ENCODE measurements around the gene PASK. TPM values are rescaled to one million over a fixed set of nuclear protein-coding genes. Genes with fewer than 3 reads are reported as not detected.

The PASK gene
- total RNA-seq, 4 donors from 2014 or later, result 4.1 to 8.1 (median 5.9) TPM

GRCh38 chr2:241111440-241111805 is 37.8 kb downstream of the PASK start:
- TF ChIP-seq EP300 (IDR thresholded peaks at IDR 0.05) (no peak), CTCF (IDR thresholded peaks at IDR 0.05) (no peak), POLR2A (IDR thresholded peaks at IDR 0.05) (no peak)
- H3K4me1 ChIP-seq, result no peaks in the 10 kb centered on the region
- H3K36me3 ChIP-seq, result peaks cover 0 to 15% (median 0%) of the 10 kb centered on the region in 3 donors
- H3K4me3 ChIP-seq, result no peak overlapping the region
- H3K27ac ChIP-seq, result peak overlapping the region in 1 of 4 donors; percentile 57
- no peaks in the 10 kb centered on the region for H3K27me3 ChIP-seq
- no peaks in the 10 kb centered on the region for H3K9me3 ChIP-seq
- 82 to 87% methylated on average over 9 of the region's 9 CpGs for WGBS, 2 donors
- no peak for DNase-seq (ENCODE audit: low spot score in 2 of 2)

DNA sequence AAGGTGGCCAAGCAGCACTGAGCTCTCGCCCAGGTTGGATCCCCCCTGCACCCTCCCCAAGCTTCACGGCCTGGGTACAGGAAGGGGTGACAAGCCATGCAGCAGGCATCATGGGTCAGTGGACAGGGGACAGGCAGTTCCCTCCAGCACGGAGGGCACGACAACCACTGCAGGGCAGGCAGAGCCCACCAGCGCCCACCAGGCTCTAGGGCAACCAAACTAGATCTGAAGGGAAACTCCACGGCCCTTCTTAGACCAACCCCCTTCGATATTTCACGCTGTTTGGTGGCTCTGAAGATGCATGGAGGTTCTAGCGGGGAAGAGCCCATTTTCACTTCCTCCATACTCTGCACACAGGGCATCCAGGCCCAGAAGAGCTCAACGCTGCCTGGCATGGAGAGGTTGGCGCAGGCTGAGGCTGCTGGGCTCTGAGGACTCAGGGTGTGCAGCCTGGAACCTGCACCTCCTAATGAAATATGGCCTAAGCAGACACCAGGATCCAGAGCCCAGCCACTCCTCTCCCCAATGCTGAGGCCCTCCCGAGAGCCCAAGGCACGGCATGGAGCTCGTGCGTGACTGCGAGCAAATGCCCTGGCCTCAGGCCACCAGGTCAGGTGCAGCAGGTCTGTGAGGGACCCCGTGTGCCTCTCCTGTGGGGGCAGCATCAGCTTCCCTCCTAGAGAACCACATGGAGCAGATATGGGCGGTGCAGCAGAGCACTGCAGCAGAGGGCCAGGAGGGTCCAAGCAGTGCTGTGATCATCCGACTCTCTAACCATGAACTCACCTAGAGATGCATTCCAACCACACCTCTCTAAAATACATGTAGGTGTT is 38.4 kb downstream of the PASK start:
- Histone ChIP-seq H3K27me3 (no peaks in the 10 kb centered on the region), H3K4me3 (no peak overlapping the region), H3K4me1 (no peaks in the 10 kb centered on the region), H3K36me3 (peaks cover 0 to 15% (median 0%) of the 10 kb centered on the region in 3 donors), H3K9me3 (no peaks in the 10 kb centered on the region), H3K27ac (peak overlapping the region in 1 of 4 donors; percentile 45)
- DNase-seq (ENCODE audit: low spot score in 2 of 2), result no peak
- WGBS, 2 donors, result 88 to 90% methylated on average over 13 to 15 of the region's 19 CpGs
- TF ChIP-seq EP300 (IDR thresholded peaks at IDR 0.05) (no peak), POLR2A (IDR thresholded peaks at IDR 0.05) (no peak), CTCF (IDR thresholded peaks at IDR 0.05) (no peak)

DNA sequence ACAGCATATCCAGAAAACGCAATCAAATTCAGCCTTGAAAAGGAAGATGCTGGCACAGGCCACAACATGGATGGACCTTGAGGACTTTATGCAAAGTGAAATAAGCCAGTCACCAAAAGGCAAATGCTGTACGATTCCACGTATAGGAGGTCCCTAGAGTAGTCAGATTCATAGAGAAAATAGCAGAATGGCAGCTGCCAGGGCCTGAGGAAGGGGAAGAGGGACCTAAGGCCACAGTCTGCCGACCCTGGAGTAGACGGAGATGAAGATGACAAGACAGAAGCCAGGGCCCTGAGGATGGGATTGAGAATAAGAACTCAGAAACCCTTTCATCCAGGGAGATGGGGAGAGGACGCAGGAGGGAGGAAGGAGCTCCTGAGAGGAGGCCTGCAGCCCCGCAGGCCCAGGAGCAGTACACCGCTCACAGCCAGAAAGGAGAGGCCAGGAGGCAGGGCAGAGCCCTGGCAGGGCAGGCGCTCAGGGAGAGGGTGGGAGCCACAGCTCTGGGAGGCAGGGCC is 39.1 kb downstream of the PASK start:
- no peaks in the 10 kb centered on the region for H3K9me3 ChIP-seq
- no peak for DNase-seq (ENCODE audit: low spot score in 2 of 2)
- WGBS, 2 donors, result 88 to 94% methylated on average over 9 of the region's 9 CpGs
- peaks cover 0 to 15% (median 0%) of the 10 kb centered on the region in 3 donors for H3K36me3 ChIP-seq
- TF ChIP-seq CTCF (IDR thresholded peaks at IDR 0.05), result no peak
- TF ChIP-seq POLR2A (IDR thresholded peaks at IDR 0.05), result no peak
- TF ChIP-seq EP300 (IDR thresholded peaks at IDR 0.05), result no peak
- no peaks in the 10 kb centered on the region for H3K4me1 ChIP-seq
- H3K4me3 ChIP-seq, result no peak overlapping the region
- no peaks in the 10 kb centered on the region for H3K27me3 ChIP-seq
- peak overlapping the region in 1 of 4 donors; percentile 45 for H3K27ac ChIP-seq

GRCh38 chr2:241109210-241110088 is 39.8 kb downstream of the PASK start:
- H3K27me3 ChIP-seq, result no peaks in the 10 kb centered on the region
- peaks cover 0 to 11% (median 0%) of the 10 kb centered on the region in 3 donors for H3K36me3 ChIP-seq
- TF ChIP-seq POLR2A (IDR thresholded peaks at IDR 0.05), result no peak
- TF ChIP-seq EP300 (IDR thresholded peaks at IDR 0.05), result no peak
- no peak for TF ChIP-seq CTCF (IDR thresholded peaks at IDR 0.05)
- no peaks in the 10 kb centered on the region for H3K4me1 ChIP-seq
- no peaks in the 10 kb centered on the region for H3K9me3 ChIP-seq
- DNase-seq (ENCODE audit: low spot score in 2 of 2), result no peak
- 74 to 76% methylated on average over 14 of the region's 14 CpGs for WGBS, 2 donors
- H3K4me3 ChIP-seq, result no peak overlapping the region
- H3K27ac ChIP-seq, result peak overlapping the region in 1 of 4 donors; percentile 71

Measured in tibial nerve (tissue), 4 donors.